GM13976 (cell line): ENCODE results near the gene KLF7.

Source experiments
- DNase-seq: peaks from one replicate; pipeline ENCODE4 v3.0.0; 2012; ENCODE audit warnings: low spot score
- CTCF ChIP-seq: IDR thresholded peaks from 2 replicates; pipeline ENCODE4 v1.5.1; 2012; ENCODE audit warnings: borderline replicate concordance, mild to moderate bottlenecking; ENCODE audit not compliant: insufficient read depth; ENCODE audit errors: extremely low read depth, missing control alignments, control extremely low read depth
- in situ Hi-C: fragments of 300-500 bp; cut with MboI; formaldehyde crosslinking; loops from one replicate; pipeline ENCODE4 v1.12.0; 2022; ENCODE audit warnings: low sequenced_read_pairs, mixed read lengths, inconsistent platforms; ENCODE audit not compliant: unreplicated experiment

Gene KLF7

GRCh38 chr2:207111757-207112156 is 54.0 kb downstream of the KLF7 start:
- TF ChIP-seq CTCF = no peak
- DNase-seq = no peak
- in situ Hi-C loops = no loop called here

- in situ Hi-C loops = no loop called here
- DNase-seq = no peak
- TF ChIP-seq CTCF = no peak
These were observed 55.0 kb downstream of the KLF7 start for GRCh38 chr2:207110715-207111114.

GRCh38 chr2:207110310-207110709 is 55.4 kb downstream of the KLF7 start:
- DNase-seq = no peak
- in situ Hi-C loops = no loop called here
- TF ChIP-seq CTCF = no peak

- in situ Hi-C loops = no loop called here
- TF ChIP-seq CTCF = no peak
- DNase-seq = no peak
These were observed 56.0 kb downstream of the KLF7 start for GRCh38 chr2:207109768-207110167.

GRCh38 chr2:207108440-207108839 is 57.3 kb downstream of the KLF7 start:
- in situ Hi-C loops = no loop called here
- TF ChIP-seq CTCF = no peak
- no peak for DNase-seq

GRCh38 chr2:207107551-207107950 is 58.2 kb downstream of the KLF7 start:
- in situ Hi-C loops = no loop called here
- no peak for TF ChIP-seq CTCF
- no peak for DNase-seq

- in situ Hi-C loops = no loop called here
These were observed 58.6 kb downstream of the KLF7 start for GRCh38 chr2:207107131-207107530.

More at GRCh38 chr2:207107131-207107530, 58.6 kb downstream of the KLF7 start:
- no peak for TF ChIP-seq CTCF
- no peak for DNase-seq
